Fibroblast of villous mesenchyme (primary cell): ENCODE data around the gene CTNNA3. TPM values are rescaled to one million over a fixed set of nuclear protein-coding genes. Genes with fewer than 3 reads are reported as not detected.

Source experiments
- DNase-seq: peaks from one replicate; pipeline ENCODE4 v3.0.0-alpha.2; 2010; ENCODE audit warnings: low read depth
- H3K4me3 ChIP-seq: 2 replicates; pipeline ENCODE4 v1.5.1; 2011; ENCODE audit warnings: low read depth, mild to moderate bottlenecking, low read length
- CTCF ChIP-seq: IDR thresholded peaks from 2 replicates; pipeline ENCODE4 v1.5.1; 2012; ENCODE audit warnings: low read depth, mild to moderate bottlenecking, low read length; ENCODE audit not compliant: insufficient read depth
- total RNA-seq: library from RNA; depleted of rRNA; stranded (reverse); fragments of >200 nt; gene quantifications from 2 replicates; pipeline ENCODE4 v1.2.3, GENCODE V29; 2012

Gene CTNNA3
- total RNA-seq, 1 donor: not detected

GRCh38 chr10:66006411-66006810 is 1689.6 kb downstream of the CTNNA3 start:
- no peak overlapping the region for H3K4me3 ChIP-seq
- no peak for DNase-seq
- no peak for TF ChIP-seq CTCF

- H3K4me3 ChIP-seq: no peak overlapping the region
- no peak for TF ChIP-seq CTCF
- no peak for DNase-seq
Measured at GRCh38 chr10:65993451-65993850, 1702.5 kb downstream of the CTNNA3 start.

GRCh38 chr10:65968871-65969270 is 1727.1 kb downstream of the CTNNA3 start:
- DNase-seq: no peak
- no peak for TF ChIP-seq CTCF
- no peak overlapping the region for H3K4me3 ChIP-seq

GRCh38 chr10:65968437-65968836 is 1727.6 kb downstream of the CTNNA3 start:
- no peak for TF ChIP-seq CTCF
- DNase-seq: no peak
- H3K4me3 ChIP-seq: no peak overlapping the region

GRCh38 chr10:65964205-65964604 is 1731.8 kb downstream of the CTNNA3 start:
- no peak overlapping the region for H3K4me3 ChIP-seq
- no peak for TF ChIP-seq CTCF
- no peak for DNase-seq

GRCh38 chr10:65952086-65952485 is 1743.9 kb downstream of the CTNNA3 start:
- H3K4me3 ChIP-seq: no peak overlapping the region
- no peak for DNase-seq
- TF ChIP-seq CTCF: no peak

- H3K4me3 ChIP-seq: no peak overlapping the region
- no peak for TF ChIP-seq CTCF
- peak; percentile 3 for DNase-seq
Measured at GRCh38 chr10:65950075-65950474, 1745.9 kb downstream of the CTNNA3 start.
